Calu3 (cell line): Measurements from ENCODE around the gene TP53TG5. TPM values are rescaled to one million over a fixed set of nuclear protein-coding genes. Genes with fewer than 3 reads are reported as not detected.
A peak's percentile ranks its signal among the peaks of the same experiment; 100 is the strongest.

Experiments used
- BruUV-seq: library from RNA; stranded (reverse); fragments of 400-500 nt; replicated peaks from 2 replicates; lab custom pipeline; 2021; lab: Mats Ljungman, UMichigan
- CTCF ChIA-PET: fragments of 300-600 bp; sonication (Branson Sonifier 250); formaldehyde crosslinking; loops from one replicate; lab custom pipeline; 2022; ENCODE audit warnings: antibody characterized with exemption; lab: Charles Lee
- DNase-seq: peaks from one replicate; pipeline ENCODE4 v3.0.0; 2022
- H3K27ac Mint-ChIP-seq: one replicate; pipeline ENCODE4 v1.8.0; 2022; ENCODE audit warnings: mixed read lengths; ENCODE audit not compliant: unreplicated experiment
- H3K27me3 Mint-ChIP-seq: one replicate; pipeline ENCODE4 v1.8.0; 2022; ENCODE audit warnings: mixed read lengths; ENCODE audit not compliant: unreplicated experiment
- H3K36me3 Mint-ChIP-seq: one replicate; pipeline ENCODE4 v1.8.0; 2022; ENCODE audit warnings: mild to moderate bottlenecking, moderate library complexity, mixed read lengths; ENCODE audit not compliant: insufficient read depth, unreplicated experiment
- H3K4me1 Mint-ChIP-seq: one replicate; pipeline ENCODE4 v1.8.0; 2022; ENCODE audit warnings: mild to moderate bottlenecking, low read depth, mixed read lengths; ENCODE audit not compliant: unreplicated experiment
- H3K4me3 Mint-ChIP-seq: one replicate; pipeline ENCODE4 v1.8.0; 2022; ENCODE audit warnings: mild to moderate bottlenecking, low read depth, moderate library complexity, mixed read lengths; ENCODE audit not compliant: unreplicated experiment
- H3K9me3 Mint-ChIP-seq: one replicate; pipeline ENCODE4 v1.8.0; 2022; ENCODE audit warnings: low read depth, mixed read lengths; ENCODE audit not compliant: unreplicated experiment
- CTCF ChIP-seq: fragments of 200-600 bp; IDR thresholded peaks from one replicate; pipeline ENCODE4 v1.8.0; 2022; ENCODE audit warnings: antibody characterized with exemption; ENCODE audit not compliant: unreplicated experiment
- intact Hi-C: fragments of 100-400 bp; cut with micrococcal nuclease; formaldehyde crosslinking; loops from one replicate; pipeline ENCODE4 v1.10.0; 2022; ENCODE audit not compliant: unreplicated experiment
- total RNA-seq: library from RNA; stranded (reverse); gene quantifications from 2 replicates; pipeline ENCODE4 v1.2.3, GENCODE V29; 2022

The TP53TG5 gene
- total RNA-seq, 1 experiment from 2014 or later = 0.52 TPM

- TF ChIP-seq CTCF = no peak
- Mint-ChIP-seq H3K9me3 (no peaks in the 10 kb centered on the region), H3K4me1 (peaks cover 30% of the 10 kb centered on the region), H3K36me3 (peaks cover 29% of the 10 kb centered on the region), H3K27ac (peak overlapping the region; percentile 57), H3K4me3 (peak overlapping the region; percentile 86), H3K27me3 (no peaks in the 10 kb centered on the region)
- peak; percentile 44 for DNase-seq
- CTCF ChIA-PET = interaction anchor here (0.6 to 3.0 kb wide), 11 partner anchors 9 to 1718 kb away, joined by 3 to 14 read pairs (median 5); partner anchors contain the start of genes PIGT and SYS1
- no TSS peak for BruUV-seq
- intact Hi-C loops = no loop called here
Measured at GRCh38 chr20:45407067-45407745, 29.1 kb upstream of the TP53TG5 start.

GRCh38 chr20:45406260-45407066 lies 28.3 kb upstream of the TP53TG5 start:
- no TSS peak for BruUV-seq
- Mint-ChIP-seq H3K36me3 (peaks cover 29% of the 10 kb centered on the region), H3K27ac (peak overlapping the region; percentile 72), H3K27me3 (no peaks in the 10 kb centered on the region), H3K4me3 (peak overlapping the region; percentile 86), H3K9me3 (peaks cover 2% of the 10 kb centered on the region), H3K4me1 (peaks cover 30% of the 10 kb centered on the region)
- CTCF ChIA-PET = interaction anchor here (0.6 to 3.0 kb wide), 10 partner anchors 9 to 1719 kb away, joined by 3 to 14 read pairs (median 5); partner anchors contain the start of gene PIGT
- intact Hi-C loops = no loop called here
- no peak for TF ChIP-seq CTCF
- peak; percentile 84 for DNase-seq

DNA sequence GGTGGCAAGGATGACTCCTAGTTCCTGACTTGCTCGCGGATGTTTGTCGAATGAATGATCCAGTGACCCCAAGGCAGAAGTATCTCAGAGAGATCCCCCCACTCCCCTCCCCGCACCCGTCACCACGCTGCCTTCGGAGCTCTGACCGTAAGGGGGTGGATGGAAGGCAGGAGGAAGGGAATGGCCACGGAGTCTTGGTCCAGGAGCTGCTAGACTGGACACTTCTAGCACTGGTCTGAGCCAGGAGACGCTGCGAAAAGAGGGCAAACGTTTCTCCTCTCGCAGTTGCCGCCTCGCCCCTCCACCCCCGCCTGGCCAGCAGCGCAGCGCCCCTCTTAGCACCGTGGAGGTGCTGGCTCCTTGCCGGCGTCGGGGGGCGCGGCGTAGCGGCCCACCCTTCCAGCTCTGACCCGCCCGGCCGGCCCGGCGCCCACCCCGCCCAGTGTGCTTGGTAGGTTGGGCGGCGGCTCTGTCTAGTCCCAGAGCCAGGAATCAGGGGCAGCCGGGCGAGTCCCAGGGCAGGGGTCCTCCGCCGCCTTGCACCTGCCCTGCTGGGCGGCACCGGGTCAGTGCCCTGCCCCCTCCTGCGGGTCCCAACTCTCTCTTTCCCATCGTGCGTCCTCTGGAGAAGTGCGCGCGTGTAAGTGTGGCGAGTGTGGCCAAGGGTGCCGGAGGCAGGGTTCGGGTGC lies 27.6 kb upstream of the TP53TG5 start:
- Mint-ChIP-seq H3K27ac (peak overlapping the region; percentile 72), H3K4me3 (peak overlapping the region; percentile 86), H3K27me3 (no peaks in the 10 kb centered on the region), H3K36me3 (peaks cover 29% of the 10 kb centered on the region), H3K4me1 (peaks cover 26% of the 10 kb centered on the region), H3K9me3 (peaks cover 2% of the 10 kb centered on the region)
- BruUV-seq = no TSS peak
- intact Hi-C loops = no loop called here
- peak; percentile 37 for DNase-seq
- peak; percentile 23 for TF ChIP-seq CTCF
- CTCF ChIA-PET = interaction anchor here (0.7 to 3.0 kb wide), 7 partner anchors 10 to 112 kb away, joined by 3 to 14 read pairs (median 6); partner anchors contain the start of gene PIGT

DNA sequence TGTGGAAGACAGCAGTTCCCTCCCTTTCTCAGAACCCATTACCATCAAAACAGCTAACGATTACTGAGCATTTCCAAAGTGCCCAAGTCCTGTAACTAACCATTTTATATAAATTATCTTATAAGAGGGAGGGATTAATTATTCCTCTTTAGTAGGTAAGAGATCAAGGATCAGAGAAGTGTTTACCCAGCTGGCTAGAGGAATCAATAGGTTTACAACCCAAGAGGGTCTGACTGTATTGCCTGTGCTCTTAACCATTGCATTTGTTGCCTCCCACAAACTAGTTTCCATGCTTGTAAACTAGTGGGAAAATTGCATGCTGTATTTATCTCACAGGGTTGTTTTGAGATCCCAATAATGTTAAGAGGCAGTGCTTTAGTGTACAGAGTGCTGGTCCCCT lies 26.3 kb upstream of the TP53TG5 start:
- TF ChIP-seq CTCF = no peak
- Mint-ChIP-seq H3K27me3 (no peaks in the 10 kb centered on the region), H3K4me1 (peaks cover 22% of the 10 kb centered on the region), H3K4me3 (peak overlapping the region; percentile 86), H3K36me3 (peaks cover 29% of the 10 kb centered on the region), H3K9me3 (peaks cover 10% of the 10 kb centered on the region), H3K27ac (peak overlapping the region; percentile 72)
- DNase-seq = no peak
- no TSS peak for BruUV-seq
- intact Hi-C loops = no loop called here
- CTCF ChIA-PET = interaction anchor here (1.4 kb wide), 1 partner anchor 31 kb away, joined by 4 read pairs; no protein-coding TSS in a partner anchor
